SK-N-SH (cell line): Measurements from ENCODE around the gene NTMT2. TPM values are rescaled to one million over a fixed set of nuclear protein-coding genes. Genes with fewer than 3 reads are reported as not detected.

Source experiments
- CTCF ChIA-PET: fragments of 300-600, 350-600 bp; formaldehyde crosslinking; extraction: SDS; loops from one replicate; lab custom pipeline; 2021; lab: Yijun Ruan, JAX
- POLR2A ChIA-PET: fragments of 350-600 bp; sonication (Branson Sonifier 250); formaldehyde crosslinking; extraction: SDS; loops from one replicate; lab custom pipeline; 2020; ENCODE audit warnings: antibody characterized with exemption, inconsistent platforms; lab: Yijun Ruan, JAX
- DNase-seq: peaks from one replicate; pipeline ENCODE4 v3.0.0; 2012
- H2AFZ ChIP-seq: fragments of 200-600 bp; sonication (generic); 2 replicates; pipeline ENCODE4 v1.8.1; 2016; ENCODE audit warnings: antibody characterized with exemption, mild to moderate bottlenecking, low read depth
- H3F3A ChIP-seq: fragments of 200-600 bp; sonication (generic); replicated peaks from 2 replicates; pipeline ENCODE3; 2016; ENCODE audit warnings: antibody characterized with exemption, mild to moderate bottlenecking; ENCODE audit not compliant: insufficient read depth
- H3K27ac ChIP-seq, 2 experiments: fragments of 200-500 bp in 1 of 2; fragments of 200-600 bp in 1 of 2; sonication (Bioruptor generic) in 1 of 2; sonication (generic), shearing (Covaris generic) in 1 of 2; 2 replicates each; pipeline versions ENCODE4 v1.5.1 to v1.6.1; 2014 to 2016; ENCODE audit warnings: low read depth in 2 of 2, inconsistent platforms in 1 of 2, low read length in 1 of 2, mild to moderate bottlenecking in 1 of 2, mixed read lengths in 1 of 2
- H3K27me3 ChIP-seq: fragments of 200-600 bp; sonication (generic), shearing (Covaris generic); 2 replicates; pipeline ENCODE4 v1.6.1; 2016; ENCODE audit warnings: mixed run types; ENCODE audit not compliant: insufficient read depth
- H3K36me3 ChIP-seq, 2 experiments: fragments of 200-500 bp in 1 of 2; fragments of 200-600 bp in 1 of 2; sonication (Bioruptor generic) in 1 of 2; sonication (generic) in 1 of 2; replicated peaks in 1 of 2; 2 replicates each; pipeline versions ENCODE3 to v1.5.1; 2014 to 2016; ENCODE audit warnings: low read length in 1 of 2, mild to moderate bottlenecking in 1 of 2; ENCODE audit not compliant: insufficient read depth in 2 of 2, control insufficient read depth in 1 of 2
- H3K4me1 ChIP-seq, 2 experiments: fragments of 200-500 bp in 1 of 2; fragments of 200-600 bp in 1 of 2; sonication (Bioruptor generic) in 1 of 2; sonication (generic), shearing (Covaris generic) in 1 of 2; 2 replicates each; pipeline versions ENCODE4 v1.5.1 to v1.6.1; 2014 to 2016; ENCODE audit warnings: low read depth in 1 of 2, low read length in 1 of 2, mixed run types in 1 of 2; ENCODE audit not compliant: insufficient read depth in 2 of 2, control insufficient read depth in 1 of 2
- H3K4me2 ChIP-seq: fragments of 200-600 bp; sonication (generic), shearing (Covaris generic); 2 replicates; pipeline ENCODE4 v1.6.1; 2017; ENCODE audit warnings: mixed run types
- H3K4me3 ChIP-seq, 2 experiments: fragments of 200-500 bp in 1 of 2; fragments of 200-600 bp in 1 of 2; sonication (Bioruptor generic) in 1 of 2; sonication (generic), shearing (Covaris generic) in 1 of 2; 2 replicates each; pipeline versions ENCODE4 v1.5.1 to v1.8.1; 2014 to 2016; ENCODE audit warnings: low read depth in 2 of 2, inconsistent platforms in 1 of 2, low read length in 1 of 2, mild to moderate bottlenecking in 1 of 2, mixed read lengths in 1 of 2, moderate library complexity in 1 of 2
- H3K79me2 ChIP-seq: fragments of 200-600 bp; sonication (generic); 2 replicates; pipeline ENCODE4 v1.8.1; 2017; ENCODE audit warnings: mild to moderate bottlenecking; ENCODE audit not compliant: insufficient read depth
- H3K9ac ChIP-seq: fragments of 200-600 bp; sonication (generic); 2 replicates; pipeline ENCODE4 v1.6.1; 2017; ENCODE audit warnings: mixed run types
- H3K9me2 ChIP-seq: fragments of 200-600 bp; sonication (generic); 2 replicates; pipeline ENCODE4 v1.6.1; 2017; ENCODE audit warnings: mixed run types
- H3K9me3 ChIP-seq: fragments of 200-600 bp; sonication (generic); 2 replicates; pipeline ENCODE4 v1.6.1; 2017; ENCODE audit warnings: mixed run types, mild to moderate bottlenecking, moderate library complexity
- H4K20me1 ChIP-seq: fragments of 200-600 bp; sonication (generic); 2 replicates; pipeline ENCODE4 v1.6.1; 2017; ENCODE audit warnings: mild to moderate bottlenecking, mixed run types; ENCODE audit not compliant: insufficient read depth
- CHD2 ChIP-seq: fragments of 150-350 bp; IDR thresholded peaks from 2 replicates; pipeline ENCODE4 v1.6.1; 2018; ENCODE audit warnings: low read length; ENCODE audit not compliant: partially characterized antibody
- EZH2phosphoT487 ChIP-seq: fragments of 200-600 bp; sonication (generic); IDR thresholded peaks from 2 replicates; pipeline ENCODE4 v1.6.1; 2017; ENCODE audit warnings: low read depth, mixed run types, mild to moderate bottlenecking, antibody characterized with exemption, moderate library complexity, borderline replicate concordance
- SMC3 ChIP-seq: IDR thresholded peaks from 2 replicates; pipeline ENCODE4 v1.6.1; 2012; ENCODE audit warnings: low read depth, low read length, improper control_type of control experiment
- TAF1 ChIP-seq: IDR thresholded peaks from 2 replicates; pipeline ENCODE4 v1.6.1; 2012; ENCODE audit warnings: low read depth, mild to moderate bottlenecking, low read length, moderate library complexity, borderline replicate concordance
- WGBS: methylation state at CpG from one replicate; pipeline ENCODE4 v1.1.6; 2017; ENCODE audit warnings: low lambda C conversion rate; 5-methylcytosine and 5-hydroxymethylcytosine counted together
- polyA plus RNA-seq, 3 experiments: library from polyadenylated mRNA; depleted of rRNA; stranded (reverse); fragments of >200 nt; gene quantifications; 2 replicates each; pipeline ENCODE4 v1.2.3, GENCODE V29; 2012
- TF ChIP-seq, protein P1 (sequence below): IDR thresholded peaks from 2 replicates; pipeline ENCODE4 v1.6.1; 2012; ENCODE audit warnings: mild to moderate bottlenecking, low read depth, low read length, moderate library complexity
- TF ChIP-seq, protein P2 (sequence below): fragments of 150-350 bp; IDR thresholded peaks from 2 replicates; pipeline ENCODE4 v1.6.1; 2016; ENCODE audit warnings: mild to moderate bottlenecking, low read depth, low read length
- TF ChIP-seq, protein P3 (sequence below): IDR thresholded peaks from 2 replicates; pipeline ENCODE4; 2012

Gene NTMT2
- polyA plus RNA-seq, 1 of the 3 experiments (the other 2 are of a cell fraction), result not detected

DNA sequence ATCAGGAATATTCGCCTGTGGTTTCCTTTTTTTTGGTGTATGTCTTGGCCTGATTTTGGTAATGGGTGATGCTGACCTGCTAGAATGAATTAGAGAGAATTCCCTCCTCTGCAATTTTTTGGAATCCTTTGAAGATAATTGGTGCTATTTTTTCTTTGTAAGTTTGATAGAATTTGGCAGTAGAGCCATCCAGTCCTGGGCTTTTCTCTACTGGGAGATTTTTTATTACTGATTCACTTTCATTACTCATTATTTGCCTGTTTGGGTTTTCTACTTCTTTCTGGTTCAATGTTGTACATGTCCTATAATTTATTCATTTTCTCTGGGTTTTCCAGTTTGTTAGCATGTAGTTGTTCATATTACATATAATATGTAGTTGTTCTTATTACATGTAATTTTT, 48.7 kb downstream of the NTMT2 start (continued):
- TF ChIP-seq, protein P1, sequence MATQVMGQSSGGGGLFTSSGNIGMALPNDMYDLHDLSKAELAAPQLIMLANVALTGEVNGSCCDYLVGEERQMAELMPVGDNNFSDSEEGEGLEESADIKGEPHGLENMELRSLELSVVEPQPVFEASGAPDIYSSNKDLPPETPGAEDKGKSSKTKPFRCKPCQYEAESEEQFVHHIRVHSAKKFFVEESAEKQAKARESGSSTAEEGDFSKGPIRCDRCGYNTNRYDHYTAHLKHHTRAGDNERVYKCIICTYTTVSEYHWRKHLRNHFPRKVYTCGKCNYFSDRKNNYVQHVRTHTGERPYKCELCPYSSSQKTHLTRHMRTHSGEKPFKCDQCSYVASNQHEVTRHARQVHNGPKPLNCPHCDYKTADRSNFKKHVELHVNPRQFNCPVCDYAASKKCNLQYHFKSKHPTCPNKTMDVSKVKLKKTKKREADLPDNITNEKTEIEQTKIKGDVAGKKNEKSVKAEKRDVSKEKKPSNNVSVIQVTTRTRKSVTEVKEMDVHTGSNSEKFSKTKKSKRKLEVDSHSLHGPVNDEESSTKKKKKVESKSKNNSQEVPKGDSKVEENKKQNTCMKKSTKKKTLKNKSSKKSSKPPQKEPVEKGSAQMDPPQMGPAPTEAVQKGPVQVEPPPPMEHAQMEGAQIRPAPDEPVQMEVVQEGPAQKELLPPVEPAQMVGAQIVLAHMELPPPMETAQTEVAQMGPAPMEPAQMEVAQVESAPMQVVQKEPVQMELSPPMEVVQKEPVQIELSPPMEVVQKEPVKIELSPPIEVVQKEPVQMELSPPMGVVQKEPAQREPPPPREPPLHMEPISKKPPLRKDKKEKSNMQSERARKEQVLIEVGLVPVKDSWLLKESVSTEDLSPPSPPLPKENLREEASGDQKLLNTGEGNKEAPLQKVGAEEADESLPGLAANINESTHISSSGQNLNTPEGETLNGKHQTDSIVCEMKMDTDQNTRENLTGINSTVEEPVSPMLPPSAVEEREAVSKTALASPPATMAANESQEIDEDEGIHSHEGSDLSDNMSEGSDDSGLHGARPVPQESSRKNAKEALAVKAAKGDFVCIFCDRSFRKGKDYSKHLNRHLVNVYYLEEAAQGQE, result no peak
- TF ChIP-seq EZH2phosphoT487 (no peak), SMC3 (no peak), TAF1 (no peak)
- TF ChIP-seq, protein P2, sequence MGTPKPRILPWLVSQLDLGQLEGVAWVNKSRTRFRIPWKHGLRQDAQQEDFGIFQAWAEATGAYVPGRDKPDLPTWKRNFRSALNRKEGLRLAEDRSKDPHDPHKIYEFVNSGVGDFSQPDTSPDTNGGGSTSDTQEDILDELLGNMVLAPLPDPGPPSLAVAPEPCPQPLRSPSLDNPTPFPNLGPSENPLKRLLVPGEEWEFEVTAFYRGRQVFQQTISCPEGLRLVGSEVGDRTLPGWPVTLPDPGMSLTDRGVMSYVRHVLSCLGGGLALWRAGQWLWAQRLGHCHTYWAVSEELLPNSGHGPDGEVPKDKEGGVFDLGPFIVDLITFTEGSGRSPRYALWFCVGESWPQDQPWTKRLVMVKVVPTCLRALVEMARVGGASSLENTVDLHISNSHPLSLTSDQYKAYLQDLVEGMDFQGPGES, result no peak

DNA sequence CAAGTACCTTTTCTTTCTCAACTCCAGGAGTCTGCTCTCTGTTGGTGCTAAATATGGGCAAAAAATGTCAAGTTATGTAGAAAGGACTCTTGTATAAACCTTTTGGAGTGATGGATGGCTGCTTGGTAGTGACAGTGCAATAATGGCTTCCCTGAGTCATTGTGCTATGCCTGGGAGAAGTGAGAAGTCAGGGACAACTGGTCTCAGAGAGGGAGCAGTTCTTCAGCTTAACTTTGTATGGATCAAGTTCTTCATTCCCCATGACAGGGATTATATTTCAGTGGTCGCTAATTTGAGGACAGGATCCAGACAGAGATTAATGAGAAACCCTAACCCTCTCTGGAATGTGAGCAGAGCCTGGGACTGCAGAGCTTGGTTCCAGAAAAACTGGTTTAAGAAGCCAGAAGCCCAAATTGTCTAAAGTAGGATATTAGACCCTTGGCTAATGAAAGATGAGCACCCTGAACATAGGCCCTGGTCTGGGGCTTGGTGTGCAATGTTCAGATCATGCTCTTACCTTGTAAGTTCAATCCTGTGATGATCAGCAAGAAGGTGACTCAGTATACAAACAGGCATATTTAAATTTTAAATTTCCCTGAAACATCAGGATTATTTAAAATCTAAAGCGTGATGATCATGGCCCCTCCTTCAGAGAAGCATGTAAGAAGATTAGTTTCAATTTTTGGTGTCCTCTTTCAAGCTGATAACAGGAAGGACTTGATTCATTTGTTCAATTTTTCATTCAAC, 50.9 kb downstream of the NTMT2 start:
- Histone ChIP-seq H3K36me3 (no peaks in the 10 kb centered on the region), H3K4me2 (no peak overlapping the region), H3K27ac (no peak overlapping the region), H4K20me1 (no peaks in the 10 kb centered on the region), H3K27me3 (no peaks in the 10 kb centered on the region), H3K9me2 (no peaks in the 10 kb centered on the region), H3K4me1 (no peaks in the 10 kb centered on the region; a peak in 1 of 4 replicates), H2AFZ (no peak overlapping the region), H3K9me3 (no peaks in the 10 kb centered on the region), H3F3A (peaks cover 12% of the 10 kb centered on the region), H3K9ac (no peak overlapping the region), H3K4me3 (no peak overlapping the region), H3K79me2 (no peaks in the 10 kb centered on the region)
- no peak for DNase-seq
- ChIA-PET POLR2A (no interaction called here), CTCF (interaction anchor here (0.9 kb wide), 1 partner anchor 703 kb away, joined by 3 read pairs; no protein-coding TSS in a partner anchor)
- 21% methylated on average over 2 of the region's 2 CpGs for WGBS
- TF ChIP-seq CHD2, result no peak
- TF ChIP-seq, protein P3, sequence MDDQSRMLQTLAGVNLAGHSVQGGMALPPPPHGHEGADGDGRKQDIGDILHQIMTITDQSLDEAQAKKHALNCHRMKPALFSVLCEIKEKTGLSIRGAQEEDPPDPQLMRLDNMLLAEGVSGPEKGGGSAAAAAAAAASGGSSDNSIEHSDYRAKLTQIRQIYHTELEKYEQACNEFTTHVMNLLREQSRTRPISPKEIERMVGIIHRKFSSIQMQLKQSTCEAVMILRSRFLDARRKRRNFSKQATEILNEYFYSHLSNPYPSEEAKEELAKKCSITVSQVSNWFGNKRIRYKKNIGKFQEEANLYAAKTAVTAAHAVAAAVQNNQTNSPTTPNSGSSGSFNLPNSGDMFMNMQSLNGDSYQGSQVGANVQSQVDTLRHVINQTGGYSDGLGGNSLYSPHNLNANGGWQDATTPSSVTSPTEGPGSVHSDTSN, result peak; percentile 45
